22Rv1 (cell line): ENCODE data around the gene TRPV3.

Source experiments
- CTCF ChIP-seq: fragments of 450-650 bp; IDR thresholded peaks from 2 replicates; pipeline ENCODE4 v1.5.1; 2017; ENCODE audit warnings: mild to moderate bottlenecking
- ZFX ChIP-seq: fragments of 450-650 bp; IDR thresholded peaks from 2 replicates; pipeline ENCODE4 v1.6.1; 2017; ENCODE audit warnings: antibody characterized with exemption, borderline replicate concordance

DNA sequence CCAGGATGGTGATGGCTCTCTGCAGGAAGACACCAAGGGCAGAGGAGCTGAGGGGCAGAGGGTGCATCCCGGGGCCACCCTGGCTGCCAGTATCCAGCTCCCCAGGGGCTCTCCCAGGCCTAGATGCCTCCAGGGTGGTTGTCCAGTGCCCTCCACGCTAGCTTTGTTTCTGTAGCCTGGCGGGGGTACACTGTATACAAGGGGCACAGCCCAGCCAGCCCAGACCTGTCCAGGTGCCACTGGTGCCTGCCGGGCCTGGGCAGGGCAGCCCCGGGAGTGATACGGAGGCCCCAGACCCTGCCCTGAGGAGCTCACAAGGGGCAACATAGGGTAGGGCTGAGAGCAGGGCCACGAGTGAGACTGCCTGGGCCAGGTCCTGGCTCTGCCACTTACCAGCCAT, 14.6 kb upstream of the TRPV3 start:
- no peak for TF ChIP-seq CTCF
- TF ChIP-seq ZFX: no peak
